ENCODE data around the gene USP25.

- TF ChIP-seq YY1 (IDR thresholded peaks at IDR 0.05; ENCODE audit: insufficient read depth, insufficient read length) (no peak), ZNF274 (IDR thresholded peaks at IDR 0.05; ENCODE audit: low read depth, low read length) (no peak)
Observed at GRCh38 chr21:15686506-15686905, 43.3 kb upstream of the USP25 start.

Measured in NT2/D1 (cell line).